CD14-positive monocyte (primary cell): Measurements from ENCODE around the gene SATB2. TPM values are rescaled to one million over a fixed set of nuclear protein-coding genes. Genes with fewer than 3 reads are reported as not detected.

Experiments used
- DNase-seq, 3 donors: peaks; one replicate each; pipeline ENCODE4 v3.0.0-alpha.2; 2011 to 2022
- H2AFZ ChIP-seq: 2 replicates; pipeline ENCODE4 v1.6.0; 2012; ENCODE audit warnings: mild to moderate bottlenecking, low read depth, low read length, inconsistent platforms; ENCODE audit not compliant: insufficient read depth, poor library complexity, severe bottlenecking
- H3K27ac ChIP-seq, 2 donors: 1 replicate in 1 of 2; 2 replicates in 1 of 2; pipeline ENCODE4 v1.5.1; 2012 to 2013; ENCODE audit warnings: low read length in 2 of 2, control low read depth in 1 of 2, inconsistent platforms in 1 of 2, low read depth in 1 of 2, mild to moderate bottlenecking in 1 of 2
- H3K27me3 ChIP-seq, 2 donors: one replicate each; pipeline versions ENCODE4 v1.6.0 to v1.6.1; 2011 to 2013; ENCODE audit warnings: low read length in 2 of 2; ENCODE audit not compliant: control insufficient read depth in 2 of 2, insufficient read depth in 2 of 2
- H3K36me3 ChIP-seq, 2 donors: replicated peaks in 1 of 2; 1 replicate in 1 of 2; 2 replicates in 1 of 2; pipeline versions ENCODE4 v1.5.1 to v1.6.1; 2012 to 2013; ENCODE audit warnings: low read length in 2 of 2, control low read depth in 1 of 2, inconsistent platforms in 1 of 2, mild to moderate bottlenecking in 1 of 2; ENCODE audit not compliant: insufficient read depth in 2 of 2, control insufficient read depth in 1 of 2
- H3K4me1 ChIP-seq, 2 donors: 1 replicate in 1 of 2; 2 replicates in 1 of 2; pipeline versions ENCODE4 v1.5.1 to v1.6.1; 2012 to 2013; ENCODE audit warnings: low read length in 2 of 2, control low read depth in 1 of 2, inconsistent platforms in 1 of 2, mild to moderate bottlenecking in 1 of 2, moderate library complexity in 1 of 2; ENCODE audit not compliant: insufficient read depth in 2 of 2, control insufficient read depth in 1 of 2
- H3K4me2 ChIP-seq: replicated peaks from 2 replicates; pipeline ENCODE3; 2012; ENCODE audit warnings: low read length, moderate library complexity, mild to moderate bottlenecking; ENCODE audit not compliant: poor library complexity, severe bottlenecking; ENCODE audit errors: extremely low read depth
- H3K4me3 ChIP-seq, 3 experiments: fragments of 200-600 bp in 1 of 3; sonication (generic) in 1 of 3; replicated peaks in 1 of 3; 1 replicate in 2 of 3; 2 replicates in 1 of 3; pipeline ENCODE4 v1.5.1; 2011 to 2013; ENCODE audit warnings: low read length in 3 of 3, mild to moderate bottlenecking in 3 of 3, control low read depth in 2 of 3, low read depth in 2 of 3, inconsistent platforms in 1 of 3, moderate library complexity in 1 of 3
- H3K79me2 ChIP-seq: 2 replicates; pipeline ENCODE4 v1.6.0; 2012; ENCODE audit warnings: mild to moderate bottlenecking, control low read depth, inconsistent platforms, low read length, moderate library complexity; ENCODE audit not compliant: insufficient read depth
- H3K9ac ChIP-seq: 2 replicates; pipeline ENCODE4 v1.6.0; 2017; ENCODE audit warnings: low read length, mild to moderate bottlenecking; ENCODE audit not compliant: insufficient read depth, poor library complexity, severe bottlenecking
- H3K9me3 ChIP-seq, 2 donors: replicated peaks in 1 of 2; 1 replicate in 1 of 2; 2 replicates in 1 of 2; pipeline versions ENCODE4 v1.5.1 to v1.6.1; 2012 to 2013; ENCODE audit warnings: low read length in 2 of 2, control low read depth in 1 of 2; ENCODE audit not compliant: control insufficient read depth in 1 of 2, insufficient read depth in 1 of 2
- H4K20me1 ChIP-seq: 2 replicates; pipeline ENCODE4 v1.6.0; 2012; ENCODE audit warnings: mild to moderate bottlenecking, low read length, control low read depth, moderate library complexity; ENCODE audit not compliant: insufficient read depth
- H3K27ac Mint-ChIP-seq, 7 donors: one replicate each; pipeline ENCODE4 v1.8.0; 2020; ENCODE audit warnings: mild to moderate bottlenecking in 7 of 7, mixed read lengths in 7 of 7, moderate library complexity in 6 of 7, inconsistent platforms in 2 of 7
- H3K27me3 Mint-ChIP-seq, 3 donors: one replicate each; pipeline ENCODE4 v1.8.0; 2021 to 2022; ENCODE audit warnings: low read depth in 3 of 3, mild to moderate bottlenecking in 3 of 3, mixed read lengths in 3 of 3, moderate library complexity in 3 of 3, inconsistent platforms in 1 of 3
- H3K36me3 Mint-ChIP-seq, 2 donors: one replicate each; pipeline ENCODE4 v1.8.0; 2020; ENCODE audit warnings: mixed read lengths in 2 of 2, inconsistent platforms in 1 of 2, mild to moderate bottlenecking in 1 of 2
- H3K4me1 Mint-ChIP-seq: one replicate; pipeline ENCODE4 v1.8.0; 2020; ENCODE audit warnings: mild to moderate bottlenecking, mixed read lengths
- H3K4me3 Mint-ChIP-seq, 2 donors: one replicate each; pipeline ENCODE4 v1.8.0; 2020; ENCODE audit warnings: mild to moderate bottlenecking in 2 of 2, mixed read lengths in 2 of 2, moderate library complexity in 1 of 2
- H3K9me3 Mint-ChIP-seq, 7 donors: one replicate each; pipeline ENCODE4 v1.8.0; 2020 to 2022; ENCODE audit warnings: mixed read lengths in 7 of 7, mild to moderate bottlenecking in 6 of 7, moderate library complexity in 6 of 7, inconsistent platforms in 2 of 7
- CTCF ChIP-seq: fragments of 200-600 bp; IDR thresholded peaks from one replicate; pipeline ENCODE4 v1.8.0; 2022; ENCODE audit warnings: antibody characterized with exemption, mild to moderate bottlenecking
- WGBS: methylation state at CpG from one replicate; pipeline ENCODE4 v1.1.5; 2013; ENCODE audit warnings: missing lambda C conversion rate; ENCODE audit not compliant: insufficient coverage; 5-methylcytosine and 5-hydroxymethylcytosine counted together
- intact Hi-C, 2 donors: fragments of 100-400 bp; cut with micrococcal nuclease; formaldehyde crosslinking; loops; one replicate each; pipeline versions ENCODE4 v1.15.0 to v1.15.1; 2023
- polyA plus RNA-seq, 3 donors: library from polyadenylated mRNA; depleted of rRNA in 1 of 3; unstranded in 2 of 3; stranded (reverse) in 1 of 3; fragments of 300-500 nt in 2 of 3; fragments of >200 nt in 1 of 3; fragmentation: Illumina TruSeq in 2 of 3; gene quantifications; 1 replicate in 2 of 3; 2 replicates in 1 of 3; pipeline ENCODE4 v1.2.3, GENCODE V29; 2012 to 2021

SATB2 gene
- polyA plus RNA-seq, 3 donors: 0.13 to 0.69 (median 0.14) TPM

GRCh38 chr2:199503148-199503547 lies 45.4 kb upstream of the SATB2 start:
- H3K27me3 ChIP-seq: no peaks in the 10 kb centered on the region
- no peaks in the 10 kb centered on the region for H3K4me1 ChIP-seq
- no peak overlapping the region for H3K4me3 Mint-ChIP-seq

GRCh38 chr2:199499005-199499404 lies 41.3 kb upstream of the SATB2 start:
- Histone ChIP-seq H3K27ac (no peak overlapping the region), H3K79me2 (no peaks in the 10 kb centered on the region), H3K4me2 (no peak overlapping the region), H3K4me3 (no peak overlapping the region), H3K9ac (no peak overlapping the region), H3K36me3 (no peaks in the 10 kb centered on the region), H3K4me1 (no peaks in the 10 kb centered on the region), H3K27me3 (no peaks in the 10 kb centered on the region), H3K9me3 (no peaks in the 10 kb centered on the region), H2AFZ (no peak overlapping the region), H4K20me1 (no peaks in the 10 kb centered on the region)
- no peak for DNase-seq
- Mint-ChIP-seq H3K36me3 (no peaks in the 10 kb centered on the region), H3K27me3 (peaks cover 0 to 14% (median 3%) of the 10 kb centered on the region in 3 donors), H3K9me3 (peaks cover 0 to 5% (median 0%) of the 10 kb centered on the region in 7 donors), H3K4me3 (no peak overlapping the region), H3K27ac (no peak overlapping the region), H3K4me1 (no peaks in the 10 kb centered on the region)
- no peak for TF ChIP-seq CTCF
- intact Hi-C loops: no loop called here
- 89% methylated on average over 2 of the region's 3 CpGs for WGBS

More at GRCh38 chr2:199503148-199503547, 45.4 kb upstream of the SATB2 start:
- no peak overlapping the region for H3K4me2 ChIP-seq
- no peaks in the 10 kb centered on the region for H3K36me3 ChIP-seq
- no peak for DNase-seq
- H3K27ac Mint-ChIP-seq: no peak overlapping the region
- no peaks in the 10 kb centered on the region for H3K4me1 Mint-ChIP-seq
- no peak overlapping the region for H3K27ac ChIP-seq
- intact Hi-C loops: no loop called here
- TF ChIP-seq CTCF: no peak
- H3K9me3 ChIP-seq: no peaks in the 10 kb centered on the region
- H3K9ac ChIP-seq: no peak overlapping the region
- no peak overlapping the region for H3K4me3 ChIP-seq
- no peaks in the 10 kb centered on the region for H3K36me3 Mint-ChIP-seq
- no peaks in the 10 kb centered on the region for H3K79me2 ChIP-seq
- peaks cover 0 to 5% (median 0%) of the 10 kb centered on the region in 7 donors for H3K9me3 Mint-ChIP-seq
- no peaks in the 10 kb centered on the region for H4K20me1 ChIP-seq
- peaks cover 0 to 3% (median 2%) of the 10 kb centered on the region in 3 donors for H3K27me3 Mint-ChIP-seq
- no peak overlapping the region for H2AFZ ChIP-seq
